ENCODE results near the gene SMPD1. TPM values are rescaled to one million over a fixed set of nuclear protein-coding genes. Genes with fewer than 3 reads are reported as not detected.

SMPD1 gene
- 10 to 100 TPM; 13.1 to 24.8 TPM for total RNA-seq

DNA sequence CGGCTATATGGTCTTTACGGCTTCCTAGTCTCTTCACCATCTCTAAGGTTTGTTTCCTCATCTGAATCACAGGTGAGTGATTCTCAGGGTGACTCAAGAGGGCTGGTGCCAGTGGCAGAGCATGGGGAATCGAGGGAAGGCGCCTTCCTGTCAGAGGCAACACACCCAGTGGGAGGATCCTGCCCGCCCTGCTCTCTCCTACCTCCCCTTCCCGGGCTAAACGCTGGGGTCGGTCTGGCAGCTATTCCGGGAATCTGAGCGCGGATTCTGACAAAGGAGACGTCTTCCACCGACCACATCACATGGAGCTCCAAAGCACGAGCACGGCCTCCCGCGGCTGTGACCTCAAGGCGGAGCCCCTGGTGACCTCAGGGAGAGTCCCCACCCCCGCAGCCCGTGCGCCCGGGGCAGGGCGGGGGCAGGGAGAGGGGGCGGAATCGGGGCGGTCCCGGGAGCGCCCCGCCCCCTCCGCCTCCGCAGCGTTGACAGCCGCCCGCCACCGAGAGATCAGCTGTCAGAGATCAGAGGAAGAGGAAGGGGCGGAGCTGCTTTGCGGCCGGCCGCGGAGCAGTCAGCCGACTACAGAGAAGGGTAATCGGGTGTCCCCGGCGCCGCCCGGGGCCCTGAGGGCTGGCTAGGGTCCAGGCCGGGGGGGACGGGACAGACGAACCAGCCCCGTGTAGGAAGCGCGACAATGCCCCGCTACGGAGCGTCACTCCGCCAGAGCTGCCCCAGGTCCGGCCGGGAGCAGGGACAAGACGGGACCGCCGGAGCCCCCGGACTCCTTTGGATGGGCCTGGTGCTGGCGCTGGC is at the start of gene SMPD1:
Gene SMPD1, plus strand, starts transcription at position 570 of the 813 bp plus-strand sequence. Its CDS starts 125 bp downstream, at position 695.
- Mint-ChIP-seq H3K27ac (peak within 1 kb of the TSS; percentile 97 to 99), H3K36me3 (peaks cover 8 to 9% of the 10 kb centered on the region in 2 donors), H3K9me3 (no peaks in the 10 kb centered on the region)
- ATAC-seq, result peak; percentile 87 to 88
- DNase-seq (ENCODE audit: low spot score in 2 of 2), result peak; percentile 88 to 96

DNA sequence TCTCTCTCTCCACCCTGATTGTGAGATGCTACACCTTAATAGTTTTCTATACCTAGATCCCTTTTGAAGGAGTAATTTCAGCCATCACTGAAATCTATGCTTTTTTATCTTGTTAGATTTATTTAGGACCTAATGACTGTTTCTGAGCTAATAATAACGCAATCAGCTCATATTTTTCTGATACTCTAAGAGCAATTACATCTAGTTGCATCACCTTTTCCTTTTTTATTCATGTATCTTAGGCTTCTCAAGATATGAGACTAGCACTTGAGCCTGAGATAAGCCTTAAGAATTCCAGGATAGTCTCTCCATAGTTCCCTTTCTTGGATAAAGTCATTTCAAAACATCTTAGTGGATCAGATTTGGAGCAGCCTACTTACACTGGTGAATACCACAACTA is 44.9 kb upstream of the SMPD1 start:
- no peak for ATAC-seq
- no peak overlapping the region for H3K27ac Mint-ChIP-seq
- no peaks in the 10 kb centered on the region for H3K36me3 Mint-ChIP-seq
- no peak for DNase-seq (ENCODE audit: low spot score in 2 of 2)
- H3K9me3 Mint-ChIP-seq, result no peaks in the 10 kb centered on the region

DNA sequence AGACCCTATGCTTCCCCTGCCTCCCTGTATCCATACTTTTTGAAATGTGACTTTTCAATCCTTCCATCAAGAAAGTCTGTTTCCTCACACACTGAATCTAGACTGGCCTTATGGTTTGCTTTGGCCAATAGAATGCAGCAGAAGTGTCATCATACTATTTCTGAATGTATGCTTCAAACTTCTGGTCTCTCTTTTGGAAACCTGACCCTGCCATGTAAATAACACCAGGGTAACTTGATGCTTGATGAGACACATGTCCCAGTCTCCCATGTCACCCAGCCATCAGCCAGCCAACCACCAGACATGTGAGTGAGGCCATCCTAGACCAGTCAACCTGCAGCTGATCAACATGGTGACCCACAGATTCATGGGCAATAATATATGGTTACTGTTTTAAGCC is 40.2 kb upstream of the SMPD1 start:
- ATAC-seq, result no peak
- H3K27ac Mint-ChIP-seq, result no peak overlapping the region
- H3K9me3 Mint-ChIP-seq, result no peaks in the 10 kb centered on the region
- DNase-seq (ENCODE audit: low spot score in 2 of 2), result no peak
- H3K36me3 Mint-ChIP-seq, result no peaks in the 10 kb centered on the region

DNA sequence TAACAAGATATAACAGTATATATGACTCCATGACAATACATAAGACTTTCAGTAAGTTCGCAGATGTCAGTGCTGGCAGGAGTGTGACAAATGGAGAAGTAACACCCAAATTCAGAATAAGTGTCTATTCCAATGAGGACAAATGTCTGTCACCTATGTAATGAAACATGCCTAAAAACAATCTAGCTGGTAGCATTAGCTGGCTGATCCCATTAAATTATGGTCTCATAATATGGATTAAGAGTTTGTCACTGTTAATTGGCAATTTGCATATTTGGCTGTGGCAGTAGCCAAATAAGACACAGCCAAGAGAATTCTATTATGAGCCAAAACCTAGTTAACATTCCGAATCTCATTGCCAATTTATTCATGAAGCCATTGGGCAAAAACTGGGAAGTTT is 39.8 kb upstream of the SMPD1 start:
- H3K9me3 Mint-ChIP-seq, result no peaks in the 10 kb centered on the region
- no peak overlapping the region for H3K27ac Mint-ChIP-seq
- H3K36me3 Mint-ChIP-seq, result no peaks in the 10 kb centered on the region
- ATAC-seq (no peak), DNase-seq (ENCODE audit: low spot score in 2 of 2) (no peak)

DNA sequence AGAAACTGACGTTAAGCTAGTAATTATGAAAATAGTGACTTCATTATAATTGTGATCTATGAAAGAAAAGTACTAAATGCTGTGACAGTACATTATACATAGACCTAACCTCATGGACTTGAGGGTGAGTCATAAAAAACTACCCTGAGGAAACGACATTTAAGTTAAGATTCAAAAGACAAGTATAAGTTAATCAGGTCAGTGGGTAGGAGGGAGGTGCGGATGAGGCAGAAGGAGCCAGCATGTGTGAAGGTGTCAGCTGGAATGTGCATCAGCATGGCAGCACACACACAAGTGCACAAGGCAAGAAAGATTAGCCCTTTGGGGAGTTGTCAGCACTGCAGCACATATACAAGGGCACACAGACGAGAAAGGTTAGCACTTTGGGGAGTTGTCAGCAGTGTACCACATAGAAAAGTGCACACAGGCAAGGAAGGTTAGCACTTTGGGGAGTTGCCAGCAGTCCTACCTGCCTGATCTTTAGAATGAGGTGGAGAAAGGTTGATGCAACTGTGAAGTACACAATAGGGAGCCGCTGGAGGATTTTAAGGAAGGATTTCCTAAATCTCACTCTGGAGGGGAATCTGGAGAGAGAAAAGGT is 38.4 kb upstream of the SMPD1 start:
- DNase-seq (ENCODE audit: low spot score in 2 of 2), result peak in 1 of 2 donors; percentile 10
- H3K9me3 Mint-ChIP-seq, result no peaks in the 10 kb centered on the region
- ATAC-seq, result peak; percentile 86 to 93
- H3K27ac Mint-ChIP-seq, result peak overlapping the region; percentile 1
- no peaks in the 10 kb centered on the region for H3K36me3 Mint-ChIP-seq

DNA sequence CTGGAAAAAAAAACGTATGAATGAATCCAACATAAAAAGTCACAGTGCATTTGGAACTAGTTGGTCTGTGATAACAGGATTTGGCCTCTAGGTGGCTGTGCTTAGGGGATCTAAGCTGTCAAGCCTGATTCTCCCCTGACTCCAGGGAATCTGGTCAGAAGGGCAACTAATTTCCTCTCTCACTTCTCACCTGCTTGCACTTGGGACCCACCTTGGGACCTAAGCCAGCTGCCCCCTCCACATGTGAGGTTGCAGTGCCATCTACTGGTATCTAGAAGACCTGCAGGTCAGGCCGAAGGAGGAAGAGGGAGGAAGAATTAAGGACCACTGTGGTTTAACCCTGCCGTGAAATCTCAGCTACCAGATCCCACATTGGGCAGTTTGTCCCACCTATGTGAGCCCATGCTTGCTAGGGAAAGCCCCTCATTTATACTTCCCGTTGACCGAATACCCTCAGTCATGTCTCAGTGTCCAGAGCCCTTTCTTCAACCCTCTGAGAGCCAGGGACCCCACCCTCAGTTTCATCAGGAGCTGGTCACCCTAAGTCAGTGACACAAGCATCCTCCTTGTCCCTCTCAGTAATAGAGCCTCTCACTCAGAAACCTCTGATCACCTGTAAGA is 36.8 kb upstream of the SMPD1 start:
- H3K9me3 Mint-ChIP-seq, result no peaks in the 10 kb centered on the region
- ATAC-seq, result peak; percentile 51 to 64
- no peaks in the 10 kb centered on the region for H3K36me3 Mint-ChIP-seq
- H3K27ac Mint-ChIP-seq, result peak overlapping the region; percentile 24 to 31
- peak in 1 of 2 donors; percentile 71 for DNase-seq (ENCODE audit: low spot score in 2 of 2)

DNA sequence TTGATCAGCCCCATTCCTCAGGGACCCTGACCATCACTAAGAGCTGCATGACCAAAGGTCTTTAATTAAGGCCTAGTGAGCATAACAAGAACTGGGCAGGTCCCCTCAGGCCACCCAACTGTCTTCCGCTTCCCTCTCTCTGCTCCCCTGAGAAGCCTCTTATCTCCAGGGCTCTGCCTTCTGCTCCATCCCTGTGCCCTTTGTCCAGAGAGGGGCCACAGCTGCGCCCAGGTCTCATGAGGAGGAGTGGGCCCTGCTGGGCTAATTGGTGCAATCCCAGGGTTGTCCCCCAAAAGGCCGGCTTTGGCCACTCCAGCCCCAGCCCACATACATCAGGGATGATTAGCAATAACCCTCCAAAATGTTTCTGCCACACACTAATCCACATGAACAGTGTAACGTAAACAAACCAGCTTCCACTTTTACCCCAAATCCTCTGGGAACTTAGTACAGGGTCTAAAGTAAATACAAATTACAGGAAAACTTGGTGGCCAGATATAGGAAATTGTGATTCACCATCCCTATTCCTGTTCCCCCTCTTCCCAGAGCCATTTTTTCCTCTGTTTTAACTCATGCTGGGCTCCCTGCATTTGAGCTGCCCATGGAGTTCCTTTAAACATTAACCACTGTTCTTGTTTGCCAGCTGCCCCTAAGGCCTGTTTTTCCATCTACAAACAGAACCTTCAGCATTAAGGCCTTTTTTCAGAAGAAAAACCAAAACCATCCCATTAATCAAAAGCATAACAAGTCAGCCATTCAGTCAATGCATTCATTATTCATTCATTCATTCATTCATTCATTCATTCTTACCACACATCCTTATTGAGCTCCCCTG is 35.4 kb upstream of the SMPD1 start:
- ATAC-seq (no peak), DNase-seq (ENCODE audit: low spot score in 2 of 2) (no peak)
- H3K9me3 Mint-ChIP-seq, result no peaks in the 10 kb centered on the region
- H3K27ac Mint-ChIP-seq, result peak overlapping the region; percentile 25 to 53
- H3K36me3 Mint-ChIP-seq, result no peaks in the 10 kb centered on the region

DNA sequence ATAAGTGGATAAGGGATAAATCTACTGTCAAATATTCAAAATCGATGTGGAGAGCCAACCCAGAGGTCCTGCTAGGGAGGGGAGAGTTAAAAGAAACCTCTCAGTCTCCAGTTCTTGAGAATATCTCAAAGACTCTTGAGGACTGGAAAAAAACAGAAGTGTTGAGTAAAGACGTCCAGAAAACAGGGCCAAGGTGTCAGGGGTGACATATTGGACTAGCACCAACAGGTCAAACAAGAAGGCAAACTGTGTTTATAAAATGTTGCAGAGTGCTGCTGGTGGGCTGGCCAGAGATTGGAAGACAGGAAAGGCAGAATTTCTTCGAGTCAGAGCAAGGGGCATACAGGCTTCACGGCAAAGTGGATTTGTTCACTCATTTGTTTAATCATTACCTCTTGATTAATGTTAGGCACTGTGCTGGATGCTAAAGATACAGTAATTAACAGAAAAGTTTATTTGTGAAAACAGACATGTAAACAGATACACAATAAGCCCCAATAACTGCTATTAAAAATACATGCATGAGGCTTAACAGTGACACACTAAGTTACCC is 33.7 kb upstream of the SMPD1 start:
- ATAC-seq (no peak), DNase-seq (ENCODE audit: low spot score in 2 of 2) (no peak)
- H3K36me3 Mint-ChIP-seq, result no peaks in the 10 kb centered on the region
- no peak overlapping the region for H3K27ac Mint-ChIP-seq
- H3K9me3 Mint-ChIP-seq, result no peaks in the 10 kb centered on the region

DNA sequence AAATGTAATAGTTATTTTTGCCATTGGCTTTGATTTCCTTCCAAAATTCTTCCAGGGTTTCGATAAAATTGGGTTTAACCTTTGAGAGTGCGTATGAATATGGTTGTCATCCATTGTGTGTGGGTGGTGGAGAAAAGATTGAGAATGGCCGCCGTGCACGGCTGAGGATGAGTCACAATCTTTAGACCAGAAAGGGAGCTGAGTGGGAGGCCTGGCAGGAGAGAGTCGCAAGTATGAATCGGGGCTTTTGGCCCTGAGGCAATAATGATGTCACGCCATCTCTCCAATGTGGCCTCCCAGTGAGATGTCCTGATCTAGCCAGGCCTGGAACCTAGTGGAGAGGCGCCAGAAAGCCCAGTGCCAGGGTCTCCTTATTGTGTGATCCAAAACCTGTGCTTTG is 33.1 kb upstream of the SMPD1 start:
- ATAC-seq (peak; percentile 66 to 83), DNase-seq (ENCODE audit: low spot score in 2 of 2) (peak in 1 of 2 donors; percentile 23)
- Mint-ChIP-seq H3K9me3 (no peaks in the 10 kb centered on the region), H3K36me3 (no peaks in the 10 kb centered on the region), H3K27ac (peak overlapping the region in 1 of 2 donors; percentile 1)

DNA sequence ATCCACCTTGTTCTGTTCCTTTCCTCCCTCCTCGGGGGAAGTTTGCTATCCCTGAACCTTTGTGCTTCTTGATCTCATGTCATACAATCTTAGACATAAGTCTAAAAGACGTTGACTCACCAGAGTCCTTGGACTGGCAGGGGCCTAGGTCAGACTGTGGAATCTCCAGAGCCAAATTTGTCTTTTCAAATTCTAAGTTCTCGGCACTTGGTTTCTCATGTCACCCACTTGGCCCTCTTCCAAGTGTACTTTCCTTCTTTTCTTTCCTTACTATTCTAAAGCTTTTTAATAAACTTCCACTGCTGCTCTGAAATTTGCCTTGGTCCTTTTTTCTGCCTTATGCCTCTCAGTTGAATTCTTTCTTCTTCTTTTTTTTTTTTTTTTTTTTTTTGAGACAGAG is 30.1 kb upstream of the SMPD1 start:
- peak overlapping the region in 1 of 2 donors; percentile 45 for H3K27ac Mint-ChIP-seq
- no peaks in the 10 kb centered on the region for H3K36me3 Mint-ChIP-seq
- H3K9me3 Mint-ChIP-seq, result no peaks in the 10 kb centered on the region
- ATAC-seq (no peak), DNase-seq (ENCODE audit: low spot score in 2 of 2) (no peak)

DNA sequence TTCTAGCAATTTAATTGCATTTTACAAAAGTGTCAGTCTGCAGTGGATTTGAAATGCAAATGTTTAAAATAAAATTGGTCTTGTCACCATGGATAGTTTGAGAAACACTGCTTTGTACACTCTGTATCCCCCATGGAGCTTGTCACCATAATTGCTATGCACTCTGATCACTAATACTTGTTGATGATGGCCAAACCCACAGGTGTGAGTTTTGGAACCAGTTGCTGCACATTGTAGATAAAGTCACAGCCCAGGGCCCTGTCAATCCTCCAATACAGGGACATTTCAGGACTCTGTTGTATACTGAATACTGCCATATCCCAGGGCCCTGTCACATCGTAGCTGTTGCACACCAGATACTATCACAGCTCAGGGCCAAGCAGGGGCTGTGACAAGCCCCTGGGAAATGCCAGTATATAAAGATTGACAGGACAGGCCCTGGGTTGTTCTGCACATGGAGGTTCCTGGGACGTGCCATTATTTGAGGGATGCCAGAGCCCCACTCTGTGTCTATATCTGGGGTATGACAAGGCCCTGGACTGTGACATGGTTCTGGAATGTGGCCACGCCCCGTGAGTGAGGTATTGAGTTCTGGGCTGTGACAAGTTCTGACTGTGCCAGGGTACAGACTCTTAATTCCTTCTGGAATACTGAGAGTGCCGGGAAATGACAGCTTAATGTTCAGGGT is 27.9 kb upstream of the SMPD1 start:
- Mint-ChIP-seq H3K36me3 (no peaks in the 10 kb centered on the region), H3K9me3 (no peaks in the 10 kb centered on the region), H3K27ac (no peak overlapping the region)
- ATAC-seq (no peak), DNase-seq (ENCODE audit: low spot score in 2 of 2) (no peak)

DNA sequence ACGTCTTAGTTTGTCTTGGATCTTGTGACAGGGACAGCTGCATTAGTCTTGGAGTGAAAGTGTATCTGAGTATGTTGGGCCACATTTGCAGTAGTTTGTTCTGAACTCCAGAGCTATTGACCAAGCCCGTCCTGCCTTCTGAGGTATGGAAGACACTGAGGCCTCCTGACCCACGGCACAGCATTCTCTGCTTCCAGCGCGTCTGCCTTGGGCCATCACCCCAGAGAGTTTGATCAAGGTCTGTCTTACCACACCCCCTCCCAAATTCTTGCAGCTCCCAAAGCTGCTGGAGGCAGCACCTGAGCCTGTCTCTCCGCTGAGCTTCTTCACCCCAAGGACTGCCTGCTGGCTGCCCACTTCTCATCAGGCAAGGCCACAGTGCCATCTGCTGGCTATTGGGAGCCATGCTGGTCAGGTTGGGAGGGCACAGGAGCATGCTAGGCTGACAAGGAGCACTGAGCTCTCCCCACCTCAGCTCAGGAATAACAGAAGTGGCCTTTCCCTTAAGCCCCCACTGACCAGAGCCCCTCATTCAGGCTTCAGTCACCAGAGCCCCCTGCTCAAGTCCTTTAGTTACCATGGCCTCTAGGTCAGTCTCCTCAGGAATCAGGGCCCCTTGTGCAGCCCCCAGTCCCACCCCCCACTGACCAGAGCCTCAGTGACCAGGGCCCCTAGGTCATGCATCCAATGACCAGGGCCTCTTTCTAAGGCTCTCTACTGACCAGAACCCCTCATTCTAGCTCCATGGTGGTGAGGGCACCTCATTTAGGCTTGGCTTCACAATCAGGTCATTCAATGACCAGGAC is 27.2 kb upstream of the SMPD1 start:
- peak; percentile 77 to 78 for DNase-seq (ENCODE audit: low spot score in 2 of 2)
- ATAC-seq, result peak; percentile 92 to 94
- no peaks in the 10 kb centered on the region for H3K9me3 Mint-ChIP-seq
- H3K36me3 Mint-ChIP-seq, result no peaks in the 10 kb centered on the region
- no peak overlapping the region for H3K27ac Mint-ChIP-seq

DNA sequence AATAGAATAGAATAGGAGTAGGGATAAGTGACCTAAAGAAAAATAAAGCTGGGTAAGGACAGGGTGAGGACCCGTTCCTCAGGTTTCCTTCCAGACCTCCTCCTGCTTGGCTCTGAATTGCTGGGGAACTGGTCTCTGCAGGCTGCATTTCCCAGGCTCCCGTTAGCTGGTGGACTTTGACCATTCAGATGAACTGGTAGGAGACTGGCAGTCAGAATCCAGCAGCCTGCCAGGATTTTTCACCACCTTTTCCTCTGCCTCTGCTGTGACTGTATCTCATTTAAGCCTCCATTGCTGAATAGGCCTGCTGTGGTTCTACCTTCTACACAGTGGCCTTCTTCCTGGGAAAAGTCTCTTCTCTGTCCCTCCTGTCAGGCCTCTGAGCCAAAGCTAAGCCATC is 24.6 kb upstream of the SMPD1 start:
- H3K27ac Mint-ChIP-seq, result no peak overlapping the region
- no peak for ATAC-seq
- DNase-seq (ENCODE audit: low spot score in 2 of 2), result no peak
- no peaks in the 10 kb centered on the region for H3K9me3 Mint-ChIP-seq
- H3K36me3 Mint-ChIP-seq, result no peaks in the 10 kb centered on the region

DNA sequence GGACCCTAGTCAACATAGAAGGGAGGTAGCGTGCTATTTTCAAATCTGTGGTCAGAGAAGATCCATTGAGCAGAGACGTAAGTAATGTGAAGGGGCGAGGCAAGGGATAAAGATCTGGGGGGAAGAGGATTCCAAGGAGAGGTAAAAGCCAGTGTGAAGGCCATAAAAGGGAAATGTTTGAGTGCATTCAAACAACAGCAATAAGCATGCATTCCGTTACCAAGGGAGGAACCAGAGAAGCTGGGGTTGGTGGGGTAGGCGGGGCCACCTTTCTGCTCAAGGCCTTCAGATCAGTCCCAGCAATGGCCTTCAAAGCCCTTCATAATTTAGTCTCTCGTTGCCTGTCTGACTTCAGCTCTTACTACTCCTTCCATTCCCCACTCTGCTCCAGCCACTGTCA is 18.4 kb upstream of the SMPD1 start:
- H3K36me3 Mint-ChIP-seq, result no peaks in the 10 kb centered on the region

DNA sequence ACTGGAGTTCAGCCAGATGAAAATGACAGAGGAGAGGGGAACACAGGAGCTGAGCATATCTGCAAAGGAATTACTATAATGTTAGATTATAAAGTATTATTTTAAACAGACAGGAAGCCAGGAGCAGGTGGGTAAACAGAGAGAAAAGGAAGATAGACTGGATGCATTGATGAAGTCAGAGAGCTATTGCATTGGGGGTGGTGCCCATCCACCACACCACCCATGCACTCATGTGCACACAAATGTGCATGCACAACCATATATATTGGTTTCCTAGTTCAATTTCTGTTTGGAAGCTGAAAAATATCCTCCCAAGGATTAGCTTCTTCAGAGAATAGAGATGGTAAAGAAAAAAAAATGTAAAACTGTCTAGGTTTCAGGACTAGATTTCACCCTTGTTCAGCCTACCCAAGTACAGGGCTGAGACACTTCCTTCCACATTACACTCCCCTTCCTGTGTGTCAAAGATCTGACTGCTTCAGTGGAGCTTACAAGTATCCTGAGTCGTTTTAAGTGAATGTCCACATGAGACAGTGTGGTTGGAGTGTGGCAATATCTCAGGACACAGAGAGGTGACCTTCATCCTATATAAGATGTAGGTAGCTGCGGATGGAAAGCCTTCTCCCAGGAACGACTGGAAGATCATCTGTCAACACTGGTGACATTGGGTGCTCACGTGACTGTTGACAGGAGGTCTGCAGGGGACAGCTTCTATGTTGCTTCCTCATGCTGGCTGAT is 12.2 kb upstream of the SMPD1 start:
- DNase-seq (ENCODE audit: low spot score in 2 of 2), result no peak
- peak; percentile 70 to 72 for ATAC-seq
- no peaks in the 10 kb centered on the region for H3K9me3 Mint-ChIP-seq
- no peaks in the 10 kb centered on the region for H3K36me3 Mint-ChIP-seq
- peak overlapping the region in 1 of 2 donors; percentile 40 for H3K27ac Mint-ChIP-seq

More for the DNA sequence above, 18.4 kb upstream of the SMPD1 start:
- H3K9me3 Mint-ChIP-seq, result no peaks in the 10 kb centered on the region
- ATAC-seq (no peak), DNase-seq (ENCODE audit: low spot score in 2 of 2) (no peak)
- H3K27ac Mint-ChIP-seq, result no peak overlapping the region
